ENCODE data around the gene PLA2G4A.

The PLA2G4A gene

DNA sequence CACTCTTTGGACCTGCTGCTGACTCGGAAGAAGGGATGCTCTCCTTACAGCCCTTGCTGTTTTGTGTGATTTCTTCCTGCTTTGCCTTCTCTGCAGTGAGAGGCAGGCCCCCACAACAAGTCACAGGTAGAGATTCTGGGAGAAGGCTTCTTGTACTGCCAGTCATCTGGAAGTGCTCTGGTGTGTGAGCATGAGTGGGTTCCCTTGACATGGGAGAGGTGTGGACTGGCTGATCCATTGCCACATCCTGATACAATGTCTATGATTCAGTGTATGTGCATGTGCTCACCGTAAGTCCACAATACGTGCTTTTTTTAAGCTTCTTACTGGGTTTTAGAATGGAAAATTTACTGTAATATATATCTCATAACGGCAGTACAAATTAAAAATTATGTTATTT, 46.0 kb upstream of the PLA2G4A start:
- no peaks in the 10 kb centered on the region for H3K36me3 ChIP-seq (ENCODE audit: insufficient read depth, low read length)
- peaks cover 13% of the 10 kb centered on the region for H3K4me1 ChIP-seq (ENCODE audit: insufficient read depth, low read length, poor library complexity, severe bottlenecking)
- H3K4me3 ChIP-seq (ENCODE audit: low read length, poor library complexity, severe bottlenecking): no peak overlapping the region
- H3K9me3 ChIP-seq (ENCODE audit: insufficient read depth, low read depth, low read length): no peaks in the 10 kb centered on the region
- H3K9ac ChIP-seq (ENCODE audit: low read depth, low read length, poor library complexity, severe bottlenecking): no peak overlapping the region
- H2AFZ ChIP-seq (ENCODE audit: low read length): no peak overlapping the region
- no peaks in the 10 kb centered on the region for H3K79me2 ChIP-seq (ENCODE audit: insufficient read depth, low read length)
- TF ChIP-seq EZH2phosphoT487 (IDR thresholded peaks at IDR 0.05; ENCODE audit: borderline replicate concordance) (no peak), CTCF (conservative IDR thresholded peaks at IDR 0.05; ENCODE audit: low read length) (no peak)
- H3K27me3 ChIP-seq (ENCODE audit: insufficient read depth, low read length, poor library complexity, severe bottlenecking): no peaks in the 10 kb centered on the region
- no peaks in the 10 kb centered on the region for H3F3A ChIP-seq (ENCODE audit: low read depth)
- H3K9me2 ChIP-seq (replicated peaks; ENCODE audit: low read depth, low read length): no peaks in the 10 kb centered on the region
- H4K20me1 ChIP-seq (ENCODE audit: insufficient read depth, low read length, poor library complexity, severe bottlenecking): no peaks in the 10 kb centered on the region
- no peak overlapping the region for H3K4me2 ChIP-seq (ENCODE audit: low read depth, low read length, poor library complexity, severe bottlenecking)

DNA sequence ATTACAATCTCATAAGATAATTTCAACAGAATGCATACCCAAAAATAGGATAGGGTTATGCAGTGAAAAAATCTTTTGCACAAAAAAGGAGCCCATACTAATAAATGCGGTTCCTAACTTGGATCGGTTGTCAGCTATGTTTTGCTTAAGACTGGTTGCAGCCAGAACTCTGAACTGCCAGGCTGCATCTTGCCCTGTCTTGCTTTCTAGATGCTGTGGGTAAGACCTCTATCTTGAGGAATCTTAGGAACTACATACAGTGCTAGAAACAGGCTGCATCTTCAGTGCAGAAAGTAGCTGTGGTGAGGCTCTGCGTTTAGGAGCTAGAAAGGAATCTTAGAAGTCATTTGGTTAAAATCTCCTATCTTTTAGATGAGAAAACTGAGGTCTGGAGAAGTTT, 45.6 kb upstream of the PLA2G4A start:
- Histone ChIP-seq H2AFZ (ENCODE audit: low read length) (peak overlapping the region; percentile 71), H3K9me3 (ENCODE audit: insufficient read depth, low read depth, low read length) (no peaks in the 10 kb centered on the region)

DNA sequence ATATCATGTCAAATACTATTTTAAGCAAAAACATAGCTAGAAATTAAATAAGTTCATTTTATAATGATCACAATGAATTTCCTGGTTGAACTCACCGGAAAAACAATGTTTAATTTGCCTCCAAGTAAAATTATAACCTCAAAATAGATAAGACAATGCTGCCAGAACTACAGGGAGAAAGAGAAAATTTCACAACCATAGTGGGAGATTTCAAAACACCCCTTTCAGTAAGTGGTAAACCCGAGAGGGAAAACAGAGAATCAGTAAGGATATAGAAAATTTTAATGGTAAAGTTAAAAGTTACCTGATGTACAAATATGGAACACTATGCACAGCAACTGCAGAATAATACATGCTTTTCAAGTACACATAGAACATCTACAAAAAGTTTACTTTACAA, 43.2 kb upstream of the PLA2G4A start:
- H3K79me2 ChIP-seq (ENCODE audit: insufficient read depth, low read length): no peaks in the 10 kb centered on the region
- H3K9me3 ChIP-seq (ENCODE audit: insufficient read depth, low read depth, low read length): no peaks in the 10 kb centered on the region
- H3K36me3 ChIP-seq (ENCODE audit: insufficient read depth, low read length): no peaks in the 10 kb centered on the region
- H3F3A ChIP-seq (ENCODE audit: low read depth): no peaks in the 10 kb centered on the region
- TF ChIP-seq EZH2phosphoT487 (IDR thresholded peaks at IDR 0.05; ENCODE audit: borderline replicate concordance): no peak
- TF ChIP-seq CTCF (conservative IDR thresholded peaks at IDR 0.05; ENCODE audit: low read length): no peak
- no peak overlapping the region for H3K4me2 ChIP-seq (ENCODE audit: low read depth, low read length, poor library complexity, severe bottlenecking)
- no peaks in the 10 kb centered on the region for H4K20me1 ChIP-seq (ENCODE audit: insufficient read depth, low read length, poor library complexity, severe bottlenecking)
- no peak overlapping the region for H3K4me3 ChIP-seq (ENCODE audit: low read length, poor library complexity, severe bottlenecking)
- peaks cover 4% of the 10 kb centered on the region for H3K4me1 ChIP-seq (ENCODE audit: insufficient read depth, low read length, poor library complexity, severe bottlenecking)
- no peaks in the 10 kb centered on the region for H3K9me2 ChIP-seq (replicated peaks; ENCODE audit: low read depth, low read length)
- no peak overlapping the region for H3K9ac ChIP-seq (ENCODE audit: low read depth, low read length, poor library complexity, severe bottlenecking)
- peaks cover 8% of the 10 kb centered on the region for H3K27me3 ChIP-seq (ENCODE audit: insufficient read depth, low read length, poor library complexity, severe bottlenecking)
- 0 out of 2 replicates have a peak overlapping the region, but pooled peaks have one; percentile 41 for H2AFZ ChIP-seq (ENCODE audit: low read length)

More for the DNA sequence above, 45.6 kb upstream of the PLA2G4A start:
- Histone ChIP-seq H3K4me2 (ENCODE audit: low read depth, low read length, poor library complexity, severe bottlenecking) (no peak overlapping the region), H3K9me2 (replicated peaks; ENCODE audit: low read depth, low read length) (no peaks in the 10 kb centered on the region), H4K20me1 (ENCODE audit: insufficient read depth, low read length, poor library complexity, severe bottlenecking) (no peaks in the 10 kb centered on the region), H3K27me3 (ENCODE audit: insufficient read depth, low read length, poor library complexity, severe bottlenecking) (no peaks in the 10 kb centered on the region), H3K9ac (ENCODE audit: low read depth, low read length, poor library complexity, severe bottlenecking) (no peak overlapping the region), H3K4me3 (ENCODE audit: low read length, poor library complexity, severe bottlenecking) (no peak overlapping the region), H3K36me3 (ENCODE audit: insufficient read depth, low read length) (no peaks in the 10 kb centered on the region), H3K79me2 (ENCODE audit: insufficient read depth, low read length) (no peaks in the 10 kb centered on the region), H3F3A (ENCODE audit: low read depth) (no peaks in the 10 kb centered on the region), H3K4me1 (ENCODE audit: insufficient read depth, low read length, poor library complexity, severe bottlenecking) (peaks cover 13% of the 10 kb centered on the region)
- TF ChIP-seq CTCF (conservative IDR thresholded peaks at IDR 0.05; ENCODE audit: low read length) (no peak), EZH2phosphoT487 (IDR thresholded peaks at IDR 0.05; ENCODE audit: borderline replicate concordance) (no peak)

Data from Loucy (cell line).